RWPE1 (cell line): Measurements from ENCODE around the gene G0S2.

Experiments used
- CTCF ChIA-PET: fragments of 350-600 bp; sonication (Branson Sonifier 250); formaldehyde crosslinking; extraction: SDS; loops from one replicate; lab custom pipeline; 2021; lab: Yijun Ruan, JAX
- POLR2A ChIA-PET: fragments of 400-600 bp; formaldehyde crosslinking; extraction: SDS; loops from one replicate; lab custom pipeline; 2020; ENCODE audit warnings: antibody characterized with exemption; ENCODE audit not compliant: low non-redundant PET; lab: Yijun Ruan, JAX
- DNase-seq: peaks from one replicate; pipeline ENCODE4 v3.0.0; 2012; ENCODE audit warnings: low spot score
- H3K27ac ChIP-seq: fragments of 450-650 bp; 2 replicates; pipeline ENCODE4 v1.5.1; 2017
- CTCF ChIP-seq: fragments of 450-650 bp; conservative IDR thresholded peaks from 2 replicates; pipeline ENCODE4 v1.5.1; 2017; ENCODE audit warnings: low read depth, mild to moderate bottlenecking

The G0S2 gene

DNA sequence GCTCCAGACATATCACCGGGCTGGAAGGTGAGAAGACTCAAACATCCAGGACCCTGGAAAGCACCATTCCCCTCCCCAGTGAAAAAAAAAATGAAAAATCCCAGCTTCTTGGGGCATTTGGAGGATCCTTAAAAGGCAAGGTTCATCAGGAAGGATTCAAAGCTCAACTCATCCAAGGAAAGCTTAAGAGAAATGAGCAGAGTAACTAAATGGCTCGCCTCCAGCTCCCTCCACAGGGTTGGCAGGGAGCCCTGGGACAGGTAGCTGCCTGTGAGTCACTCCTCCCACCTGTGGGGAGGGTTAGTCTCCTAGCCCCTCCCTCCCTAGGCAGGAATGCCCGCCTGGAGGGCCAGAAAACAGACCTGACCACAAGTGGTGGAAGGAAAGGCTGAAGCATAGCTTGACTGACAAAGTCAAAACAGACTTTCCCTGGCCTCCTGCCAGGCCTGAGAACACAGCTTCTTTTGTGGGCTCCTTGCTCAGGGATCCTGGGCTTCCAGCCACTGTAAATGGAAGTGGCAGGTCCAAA is 22.3 kb upstream of the G0S2 start:
- no peak for TF ChIP-seq CTCF
- CTCF ChIA-PET = interaction anchor here (0.7 to 1.2 kb wide), 3 partner anchors 41 to 95 kb away, joined by 3 to 4 read pairs (median 4); no protein-coding TSS in a partner anchor
- DNase-seq = peak; percentile 97
- POLR2A ChIA-PET = interaction anchor here (0.6 kb wide), 1 partner anchor 1113 kb away, joined by 4 read pairs; no protein-coding TSS in a partner anchor
- H3K27ac ChIP-seq = peak overlapping the region; percentile 95

- no peak for DNase-seq
- ChIA-PET CTCF (no interaction called here), POLR2A (interaction anchor here (0.6 kb wide), 1 partner anchor 11 kb away, joined by 3 read pairs; no protein-coding TSS in a partner anchor)
- H3K27ac ChIP-seq = peak overlapping the region; percentile 95
- no peak for TF ChIP-seq CTCF
These were observed 21.3 kb upstream of the G0S2 start for GRCh38 chr1:209653915-209654351.

- H3K27ac ChIP-seq = peak overlapping the region; percentile 76
- ChIA-PET CTCF (interaction anchor here (0.6 kb wide), 3 partner anchors 37 to 52 kb away, joined by 3 read pairs; no protein-coding TSS in a partner anchor), POLR2A (no interaction called here)
- DNase-seq = peak; percentile 76
- TF ChIP-seq CTCF = no peak
These were observed 19.6 kb upstream of the G0S2 start for GRCh38 chr1:209655411-209656231.

DNA sequence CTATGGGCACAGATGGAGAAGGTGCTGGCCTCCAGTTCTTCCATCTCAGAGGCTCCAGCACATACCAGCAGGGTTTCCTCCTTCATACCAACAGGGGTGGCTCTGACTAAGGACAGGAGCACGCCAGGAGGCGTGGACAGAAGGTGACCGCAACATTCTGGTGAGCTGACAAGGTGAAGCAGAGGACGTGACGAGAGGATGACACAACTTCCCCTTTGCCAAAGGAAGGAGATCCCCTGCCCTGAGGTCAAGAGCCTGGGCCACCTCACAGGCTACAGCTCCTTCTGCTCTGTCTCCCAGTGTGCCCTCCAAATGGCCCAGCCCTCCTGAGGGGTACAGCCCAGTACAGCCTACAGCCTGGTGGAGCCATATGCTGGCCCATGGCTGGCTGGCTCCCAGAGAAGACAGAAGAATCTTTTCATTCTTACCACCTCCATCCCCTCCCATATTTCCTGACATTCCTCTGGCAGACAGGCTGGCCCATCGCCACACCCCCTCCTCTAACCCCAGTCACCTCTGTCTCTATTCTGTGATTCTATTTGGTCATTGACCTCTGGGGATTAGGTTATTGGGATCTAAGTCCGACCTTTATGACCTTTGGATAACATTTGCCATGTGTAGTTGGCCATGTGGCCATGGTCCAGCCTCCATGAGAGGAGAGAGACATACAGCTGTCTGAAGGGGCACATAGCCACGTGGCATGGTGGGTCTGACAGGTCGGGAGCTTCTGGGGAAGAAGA is 17.9 kb upstream of the G0S2 start:
- ChIA-PET CTCF (interaction anchor here (1.9 kb wide), 1 partner anchor 13 kb away, joined by 4 read pairs; no protein-coding TSS in a partner anchor), POLR2A (no interaction called here)
- peak; percentile 57 for DNase-seq

GRCh38 chr1:209657918-209658317 is 17.3 kb upstream of the G0S2 start:
- POLR2A ChIA-PET = no interaction called here
- TF ChIP-seq CTCF = no peak
- DNase-seq = no peak
- CTCF ChIA-PET = interaction anchor here (1.9 kb wide), 1 partner anchor 14 kb away, joined by 4 read pairs; no protein-coding TSS in a partner anchor
- H3K27ac ChIP-seq = peak overlapping the region; percentile 76

More for the DNA sequence above, 17.9 kb upstream of the G0S2 start:
- peak overlapping the region; percentile 76 for H3K27ac ChIP-seq
- no peak for TF ChIP-seq CTCF

- POLR2A ChIA-PET = no interaction called here
- CTCF ChIA-PET = no interaction called here
- TF ChIP-seq CTCF = no peak
- H3K27ac ChIP-seq = no peak overlapping the region
- no peak for DNase-seq
These were observed 15.3 kb upstream of the G0S2 start for GRCh38 chr1:209659909-209660308.
